IgD-negative memory B cell (primary cell): ENCODE results near the gene ZBTB38. TPM values are rescaled to one million over a fixed set of nuclear protein-coding genes. Genes with fewer than 3 reads are reported as not detected.

Experiments
- H3K27ac Mint-ChIP-seq, 3 donors: one replicate each; pipeline ENCODE4 v1.8.0; 2020 to 2022; ENCODE audit warnings: mild to moderate bottlenecking in 3 of 3, mixed read lengths in 3 of 3, moderate library complexity in 1 of 3
- H3K27me3 Mint-ChIP-seq: one replicate; pipeline ENCODE4 v1.8.0; 2021; ENCODE audit warnings: mixed read lengths
- H3K36me3 Mint-ChIP-seq: one replicate; pipeline ENCODE4 v1.8.0; 2020; ENCODE audit warnings: mild to moderate bottlenecking, mixed read lengths
- H3K4me1 Mint-ChIP-seq, 3 donors: one replicate each; pipeline ENCODE4 v1.8.0; 2020 to 2022; ENCODE audit warnings: mixed read lengths in 3 of 3, mild to moderate bottlenecking in 1 of 3
- H3K4me3 Mint-ChIP-seq, 4 donors: one replicate each; pipeline ENCODE4 v1.8.0; 2020 to 2022; ENCODE audit warnings: mild to moderate bottlenecking in 4 of 4, mixed read lengths in 4 of 4, moderate library complexity in 3 of 4
- H3K9me3 Mint-ChIP-seq, 3 donors: one replicate each; pipeline ENCODE4 v1.8.0; 2020 to 2021; ENCODE audit warnings: mixed read lengths in 3 of 3, mild to moderate bottlenecking in 1 of 3
- polyA plus RNA-seq: library from polyadenylated mRNA; unstranded; fragments of 300-500 nt; fragmentation: Illumina TruSeq; gene quantifications from one replicate; pipeline ENCODE4 v1.2.3, GENCODE V29; 2021

Gene ZBTB38
- polyA plus RNA-seq: 113 TPM

GRCh38 chr3:141368062-141368924 is at the start of gene ZBTB38:
TSS of gene ZBTB38 (plus strand) at chr3:141368504. CDS start at chr3:141442389, 73,885 bp downstream.
- Mint-ChIP-seq H3K4me1 (peaks cover 21 to 24% (median 22%) of the 10 kb centered on the region in 3 donors), H3K4me3 (peak within 1 kb of the TSS; percentile 1 to 70 (median 66)), H3K27me3 (no peaks in the 10 kb centered on the region), H3K36me3 (peaks cover 1% of the 10 kb centered on the region), H3K9me3 (peaks cover 0 to 3% (median 0%) of the 10 kb centered on the region in 3 donors), H3K27ac (peak within 1 kb of the TSS; percentile 25 to 92 (median 54))

GRCh38 chr3:141320399-141321108 is 47.8 kb upstream of the ZBTB38 start:
- Mint-ChIP-seq H3K27me3 (peaks cover 2% of the 10 kb centered on the region), H3K4me1 (peaks cover 6 to 13% (median 12%) of the 10 kb centered on the region in 3 donors), H3K4me3 (peak overlapping the region in 2 of 4 donors; percentile 54 to 56), H3K9me3 (peaks cover 0 to 2% (median 0%) of the 10 kb centered on the region in 3 donors), H3K36me3 (peaks cover 2% of the 10 kb centered on the region), H3K27ac (peak overlapping the region in 2 of 3 donors; percentile 67 to 86)

GRCh38 chr3:141321109-141321497 is 47.2 kb upstream of the ZBTB38 start:
- peak overlapping the region in 2 of 3 donors; percentile 10 to 18 for H3K27ac Mint-ChIP-seq
- H3K27me3 Mint-ChIP-seq: peaks cover 2% of the 10 kb centered on the region
- H3K36me3 Mint-ChIP-seq: peaks cover 2% of the 10 kb centered on the region
- peaks cover 6 to 13% (median 12%) of the 10 kb centered on the region in 3 donors for H3K4me1 Mint-ChIP-seq
- peaks cover 0 to 2% (median 0%) of the 10 kb centered on the region in 3 donors for H3K9me3 Mint-ChIP-seq
- H3K4me3 Mint-ChIP-seq: peak overlapping the region in 1 of 4 donors; percentile 56

GRCh38 chr3:141323936-141324704 is 44.2 kb upstream of the ZBTB38 start:
- Mint-ChIP-seq H3K27me3 (peaks cover 2% of the 10 kb centered on the region), H3K4me3 (no peak overlapping the region), H3K27ac (no peak overlapping the region), H3K9me3 (no peaks in the 10 kb centered on the region), H3K4me1 (peaks cover 6 to 13% (median 12%) of the 10 kb centered on the region in 3 donors), H3K36me3 (peaks cover 2% of the 10 kb centered on the region)

- H3K27me3 Mint-ChIP-seq: no peaks in the 10 kb centered on the region
- H3K36me3 Mint-ChIP-seq: no peaks in the 10 kb centered on the region
- H3K27ac Mint-ChIP-seq: no peak overlapping the region
- H3K4me3 Mint-ChIP-seq: no peak overlapping the region
- H3K4me1 Mint-ChIP-seq: peaks cover 2 to 3% (median 3%) of the 10 kb centered on the region in 3 donors
- no peaks in the 10 kb centered on the region for H3K9me3 Mint-ChIP-seq
Measured at GRCh38 chr3:141326123-141326522, 42.2 kb upstream of the ZBTB38 start.

GRCh38 chr3:141326626-141327025 is 41.7 kb upstream of the ZBTB38 start:
- H3K27ac Mint-ChIP-seq: peak overlapping the region in 1 of 3 donors; percentile 9
- H3K27me3 Mint-ChIP-seq: no peaks in the 10 kb centered on the region

GRCh38 chr3:141328286-141329166 is 39.8 kb upstream of the ZBTB38 start:
- no peaks in the 10 kb centered on the region for H3K9me3 Mint-ChIP-seq
- peak overlapping the region in 1 of 3 donors; percentile 21 for H3K27ac Mint-ChIP-seq
- H3K36me3 Mint-ChIP-seq: no peaks in the 10 kb centered on the region
- peaks cover 2 to 7% (median 7%) of the 10 kb centered on the region in 3 donors for H3K4me1 Mint-ChIP-seq
- H3K27me3 Mint-ChIP-seq: no peaks in the 10 kb centered on the region
- no peak overlapping the region for H3K4me3 Mint-ChIP-seq

More at GRCh38 chr3:141326626-141327025, 41.7 kb upstream of the ZBTB38 start:
- Mint-ChIP-seq H3K4me3 (no peak overlapping the region), H3K36me3 (no peaks in the 10 kb centered on the region), H3K9me3 (no peaks in the 10 kb centered on the region), H3K4me1 (peaks cover 2 to 7% (median 3%) of the 10 kb centered on the region in 3 donors)

- peak overlapping the region in 1 of 3 donors; percentile 21 for H3K27ac Mint-ChIP-seq
- no peaks in the 10 kb centered on the region for H3K9me3 Mint-ChIP-seq
- H3K4me3 Mint-ChIP-seq: no peak overlapping the region
- H3K36me3 Mint-ChIP-seq: no peaks in the 10 kb centered on the region
- peaks cover 2 to 7% (median 7%) of the 10 kb centered on the region in 3 donors for H3K4me1 Mint-ChIP-seq
- H3K27me3 Mint-ChIP-seq: no peaks in the 10 kb centered on the region
Measured at GRCh38 chr3:141330235-141330634, 38.1 kb upstream of the ZBTB38 start.

GRCh38 chr3:141330718-141331376 is 37.5 kb upstream of the ZBTB38 start:
- Mint-ChIP-seq H3K27me3 (no peaks in the 10 kb centered on the region), H3K9me3 (no peaks in the 10 kb centered on the region), H3K27ac (peak overlapping the region in 1 of 3 donors; percentile 21)

GRCh38 chr3:141331377-141332318 is 36.7 kb upstream of the ZBTB38 start:
- Mint-ChIP-seq H3K27ac (peak overlapping the region in 1 of 3 donors; percentile 21), H3K4me1 (peaks cover 4 to 13% (median 9%) of the 10 kb centered on the region in 3 donors)

More at GRCh38 chr3:141330718-141331376, 37.5 kb upstream of the ZBTB38 start:
- no peaks in the 10 kb centered on the region for H3K36me3 Mint-ChIP-seq
- no peak overlapping the region for H3K4me3 Mint-ChIP-seq
- H3K4me1 Mint-ChIP-seq: peaks cover 2 to 11% (median 7%) of the 10 kb centered on the region in 3 donors

GRCh38 chr3:141332416-141332815 is 35.9 kb upstream of the ZBTB38 start:
- peaks cover 12 to 21% (median 16%) of the 10 kb centered on the region in 3 donors for H3K4me1 Mint-ChIP-seq
- H3K36me3 Mint-ChIP-seq: no peaks in the 10 kb centered on the region
- no peaks in the 10 kb centered on the region for H3K9me3 Mint-ChIP-seq
- no peak overlapping the region for H3K4me3 Mint-ChIP-seq
- no peaks in the 10 kb centered on the region for H3K27me3 Mint-ChIP-seq
- H3K27ac Mint-ChIP-seq: no peak overlapping the region

More at GRCh38 chr3:141331377-141332318, 36.7 kb upstream of the ZBTB38 start:
- no peaks in the 10 kb centered on the region for H3K36me3 Mint-ChIP-seq
- H3K4me3 Mint-ChIP-seq: no peak overlapping the region
- H3K9me3 Mint-ChIP-seq: no peaks in the 10 kb centered on the region
- H3K27me3 Mint-ChIP-seq: no peaks in the 10 kb centered on the region

- Mint-ChIP-seq H3K9me3 (no peaks in the 10 kb centered on the region), H3K4me3 (peak overlapping the region in 1 of 4 donors; percentile 49), H3K36me3 (no peaks in the 10 kb centered on the region), H3K27me3 (peaks cover 1% of the 10 kb centered on the region), H3K27ac (no peak overlapping the region), H3K4me1 (peaks cover 14 to 22% (median 19%) of the 10 kb centered on the region in 3 donors)
Measured at GRCh38 chr3:141333836-141334626, 34.3 kb upstream of the ZBTB38 start.
